OCI-LY7 (cell line): ENCODE results near the gene DAPK1. TPM values are rescaled to one million over a fixed set of nuclear protein-coding genes. Genes with fewer than 3 reads are reported as not detected.
A peak's percentile ranks its signal among the peaks of the same experiment; 100 is the strongest.

Experiments used
- BruUV-seq: library from RNA; stranded (reverse); fragments of 400-500 nt; replicated peaks from 2 replicates; lab custom pipeline; 2021; lab: Mats Ljungman, UMichigan
- CTCF ChIA-PET: fragments of 300-600 bp; sonication (Branson Sonifier 250); formaldehyde crosslinking; loops from one replicate; lab custom pipeline; 2022; ENCODE audit warnings: antibody characterized with exemption; ENCODE audit not compliant: unreplicated experiment; lab: Charles Lee
- POLR2A ChIA-PET: fragments of 300-600 bp; sonication (Branson Sonifier 250); formaldehyde crosslinking; loops from one replicate; lab custom pipeline; 2022; ENCODE audit warnings: antibody characterized with exemption; lab: Charles Lee
- DNase-seq: peaks from one replicate; pipeline ENCODE4 v3.0.0-alpha.2; 2015; ENCODE audit warnings: low spot score
- H2AFZ ChIP-seq: fragments of 200-600 bp; sonication (generic), shearing (Covaris generic); 2 replicates; pipeline ENCODE4 v1.6.1; 2014; ENCODE audit warnings: mild to moderate bottlenecking, antibody characterized with exemption, low read length, moderate library complexity
- H3K27ac ChIP-seq: fragments of 200-600 bp; sonication (generic); 2 replicates; pipeline ENCODE4 v1.5.1; 2014; ENCODE audit warnings: mixed run types, low read depth, mild to moderate bottlenecking, moderate library complexity, low read length, inconsistent platforms; ENCODE audit not compliant: poor library complexity, severe bottlenecking
- H3K36me3 ChIP-seq: fragments of 200-600 bp; sonication (generic); 2 replicates; pipeline ENCODE4 v1.6.1; 2014; ENCODE audit warnings: mild to moderate bottlenecking, antibody characterized with exemption, low read length, moderate library complexity, mixed read lengths; ENCODE audit not compliant: insufficient read depth
- H3K4me1 ChIP-seq: fragments of 200-600 bp; sonication (generic); 2 replicates; pipeline ENCODE4 v1.5.1; 2014; ENCODE audit warnings: mild to moderate bottlenecking, low read length; ENCODE audit not compliant: insufficient read depth, poor library complexity, severe bottlenecking
- H3K4me2 ChIP-seq: fragments of 200-600 bp; sonication (generic); 2 replicates; pipeline ENCODE4 v1.6.1; 2014; ENCODE audit warnings: mild to moderate bottlenecking, low read length
- H3K4me3 ChIP-seq: fragments of 200-600 bp; sonication (generic); 2 replicates; pipeline ENCODE4 v1.5.1; 2014; ENCODE audit warnings: mild to moderate bottlenecking, low read depth, low read length; ENCODE audit not compliant: poor library complexity, severe bottlenecking
- H3K79me2 ChIP-seq: fragments of 200-600 bp; sonication (generic); 2 replicates; pipeline ENCODE4 v1.6.1; 2016; ENCODE audit warnings: low read depth, mild to moderate bottlenecking, low read length, moderate library complexity, mixed read lengths; ENCODE audit not compliant: insufficient read depth
- H3K9me2 ChIP-seq: fragments of 200-600 bp; sonication (generic); 2 replicates; pipeline ENCODE4 v1.6.1; 2016; ENCODE audit warnings: mild to moderate bottlenecking, low read length, mixed read lengths; ENCODE audit not compliant: insufficient read depth
- H3K9me3 ChIP-seq: fragments of 200-600 bp; sonication (generic); 2 replicates; pipeline ENCODE4 v1.6.1; 2014; ENCODE audit warnings: mild to moderate bottlenecking, mixed run types, low read length, mixed read lengths
- H4K20me1 ChIP-seq: fragments of 200-600 bp; sonication (generic); 2 replicates; pipeline ENCODE4 v1.6.1; 2014; ENCODE audit warnings: mild to moderate bottlenecking, antibody characterized with exemption, low read length, moderate library complexity, mixed read lengths; ENCODE audit not compliant: insufficient read depth
- CTCF ChIP-seq: fragments of 200-600 bp; sonication (generic); conservative IDR thresholded peaks from 2 replicates; pipeline ENCODE4 v1.5.1; 2014; ENCODE audit warnings: mild to moderate bottlenecking, antibody characterized with exemption, low read length, moderate library complexity, mixed read lengths
- EZH2phosphoT487 ChIP-seq: fragments of 200-600 bp; sonication (generic); IDR thresholded peaks from 2 replicates; pipeline ENCODE4 v1.6.1; 2018; ENCODE audit warnings: low read depth, borderline replicate concordance, mild to moderate bottlenecking, mixed run types, antibody characterized with exemption, low read length, moderate library complexity, mixed read lengths
- intact Hi-C: fragments of 100-400 bp; cut with micrococcal nuclease; formaldehyde crosslinking; loops from one replicate; pipeline ENCODE4 v1.10.0; 2022; ENCODE audit not compliant: unreplicated experiment
- total RNA-seq, 2 experiments: library from RNA; depleted of rRNA in 1 of 2; stranded (reverse); fragments of >200 nt in 1 of 2; shearing (Covaris generic) in 1 of 2; gene quantifications; 2 replicates each; pipeline ENCODE4 v1.2.3, GENCODE V29; 2014 to 2022

Gene DAPK1
- total RNA-seq, 2 experiments from 2014 or later, result 0.25 to 3.5 TPM

- Histone ChIP-seq H3K4me2 (0 out of 2 replicates have a peak overlapping the region, but pooled peaks have one; percentile 18), H3K9me3 (no peaks in the 10 kb centered on the region), H3K4me1 (peaks cover 12% of the 10 kb centered on the region), H3K4me3 (no peak overlapping the region), H3K9me2 (no peaks in the 10 kb centered on the region), H2AFZ (peak overlapping the region; percentile 51; the same call in 1 of the 2 replicates), H4K20me1 (no peaks in the 10 kb centered on the region), H3K36me3 (no peaks in the 10 kb centered on the region), H3K79me2 (no peaks in the 10 kb centered on the region), H3K27ac (no peak overlapping the region)
- no peak for DNase-seq
- ChIA-PET CTCF (interaction anchor here (0.6 kb wide), 1 partner anchor 1844 kb away, joined by 3 read pairs; no protein-coding TSS in a partner anchor), POLR2A (interaction anchor here (0.6 to 1.0 kb wide), 3 partner anchors 10 to 13 kb away, joined by 3 read pairs; no protein-coding TSS in a partner anchor)
- no TSS peak for BruUV-seq
- TF ChIP-seq CTCF (no peak), EZH2phosphoT487 (no peak)
- intact Hi-C loops, result no loop called here
Observed at GRCh38 chr9:87542141-87542540, 44.5 kb downstream of the DAPK1 start.

GRCh38 chr9:87543251-87543650 is 45.6 kb downstream of the DAPK1 start:
- intact Hi-C loops, result no loop called here
- no peaks in the 10 kb centered on the region for H3K36me3 ChIP-seq
- CTCF ChIA-PET, result no interaction called here
- DNase-seq, result no peak
- BruUV-seq, result no TSS peak
- TF ChIP-seq CTCF (no peak), EZH2phosphoT487 (no peak)
- POLR2A ChIA-PET, result interaction anchor here (1.7 kb wide), 1 partner anchor 15 kb away, joined by 4 read pairs; no protein-coding TSS in a partner anchor
- H3K4me2 ChIP-seq, result no peak overlapping the region
- no peaks in the 10 kb centered on the region for H3K9me2 ChIP-seq
- no peaks in the 10 kb centered on the region for H4K20me1 ChIP-seq
- H3K4me1 ChIP-seq, result peaks cover 13% of the 10 kb centered on the region
- H3K27ac ChIP-seq, result no peak overlapping the region
- H3K4me3 ChIP-seq, result no peak overlapping the region
- H3K9me3 ChIP-seq, result no peaks in the 10 kb centered on the region
- 0 out of 2 replicates have a peak overlapping the region, but pooled peaks have one; percentile 29 for H2AFZ ChIP-seq
- no peaks in the 10 kb centered on the region for H3K79me2 ChIP-seq

- no peak overlapping the region for H2AFZ ChIP-seq
- H4K20me1 ChIP-seq, result no peaks in the 10 kb centered on the region
- intact Hi-C loops, result no loop called here
- H3K4me1 ChIP-seq, result peaks cover 38% of the 10 kb centered on the region
- no peak overlapping the region for H3K4me3 ChIP-seq
- ChIA-PET POLR2A (interaction anchor here (0.5 to 2.1 kb wide), 3 partner anchors 11 to 1618 kb away, joined by 3 to 9 read pairs (median 5); no protein-coding TSS in a partner anchor), CTCF (no interaction called here)
- no peaks in the 10 kb centered on the region for H3K9me2 ChIP-seq
- H3K4me2 ChIP-seq, result no peak overlapping the region
- BruUV-seq, result no TSS peak
- H3K27ac ChIP-seq, result no peak overlapping the region
- H3K79me2 ChIP-seq, result no peaks in the 10 kb centered on the region
- H3K9me3 ChIP-seq, result no peaks in the 10 kb centered on the region
- H3K36me3 ChIP-seq, result no peaks in the 10 kb centered on the region
- TF ChIP-seq CTCF (no peak), EZH2phosphoT487 (no peak)
- DNase-seq, result no peak
Observed at GRCh38 chr9:87545858-87546257, 48.2 kb downstream of the DAPK1 start.
